Ovary (tissue), 3 donors: ENCODE data around the gene HOXB8.

Source experiments
- EP300 ChIP-seq: sonication (generic); formaldehyde crosslinking; IDR thresholded peaks from one replicate; pipeline ENCODE4 v1.6.1; 2017; ENCODE audit warnings: antibody characterized with exemption
- TF ChIP-seq, protein P1 (sequence below), 3 donors: fragments of 450-650 bp in 2 of 3; fragments of 200-600 bp in 1 of 3; IDR thresholded peaks; one replicate each; pipeline versions ENCODE4 v1.5.1 to v1.8.0; 2016 to 2022; ENCODE audit warnings: antibody characterized with exemption in 3 of 3, mild to moderate bottlenecking in 1 of 3
- donor health status: DM: no; HTN: no; CAD: no.

DNA sequence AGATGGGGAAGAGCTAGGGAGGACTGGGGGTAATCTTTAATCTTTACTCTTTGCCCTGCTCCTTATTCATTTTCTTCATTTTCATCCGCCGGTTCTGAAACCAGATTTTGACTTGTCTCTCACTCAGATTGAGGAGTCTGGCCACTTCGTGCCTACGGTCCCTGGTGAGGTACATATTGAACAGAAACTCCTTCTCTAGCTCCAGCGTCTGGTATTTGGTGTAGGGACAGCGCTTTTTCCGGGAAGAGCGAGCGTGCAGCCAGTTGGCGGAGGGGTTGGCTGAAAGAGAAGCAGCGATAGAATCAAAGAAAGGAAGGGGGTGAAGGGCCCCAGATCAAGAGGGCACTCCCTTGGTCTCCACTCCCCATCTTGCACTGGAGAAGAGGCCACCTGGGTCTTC, 7.8 kb upstream of the HOXB8 start:
- TF ChIP-seq, protein P1, sequence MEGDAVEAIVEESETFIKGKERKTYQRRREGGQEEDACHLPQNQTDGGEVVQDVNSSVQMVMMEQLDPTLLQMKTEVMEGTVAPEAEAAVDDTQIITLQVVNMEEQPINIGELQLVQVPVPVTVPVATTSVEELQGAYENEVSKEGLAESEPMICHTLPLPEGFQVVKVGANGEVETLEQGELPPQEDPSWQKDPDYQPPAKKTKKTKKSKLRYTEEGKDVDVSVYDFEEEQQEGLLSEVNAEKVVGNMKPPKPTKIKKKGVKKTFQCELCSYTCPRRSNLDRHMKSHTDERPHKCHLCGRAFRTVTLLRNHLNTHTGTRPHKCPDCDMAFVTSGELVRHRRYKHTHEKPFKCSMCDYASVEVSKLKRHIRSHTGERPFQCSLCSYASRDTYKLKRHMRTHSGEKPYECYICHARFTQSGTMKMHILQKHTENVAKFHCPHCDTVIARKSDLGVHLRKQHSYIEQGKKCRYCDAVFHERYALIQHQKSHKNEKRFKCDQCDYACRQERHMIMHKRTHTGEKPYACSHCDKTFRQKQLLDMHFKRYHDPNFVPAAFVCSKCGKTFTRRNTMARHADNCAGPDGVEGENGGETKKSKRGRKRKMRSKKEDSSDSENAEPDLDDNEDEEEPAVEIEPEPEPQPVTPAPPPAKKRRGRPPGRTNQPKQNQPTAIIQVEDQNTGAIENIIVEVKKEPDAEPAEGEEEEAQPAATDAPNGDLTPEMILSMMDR (IDR thresholded peaks at IDR 0.05): no peak
- no peak for TF ChIP-seq EP300
